Measurements from ENCODE around the gene EDN3.

EDN3 gene

GRCh38 chr20:59300333-59301081 is at the start of gene EDN3:
Gene EDN3, plus strand, starts transcription at chr20:59300611. Its CDS starts 202 bp downstream, at chr20:59300813.
- DNase-seq (ENCODE audit: low read depth), result no peak

- no peak for DNase-seq (ENCODE audit: low read depth)
Measured at GRCh38 chr20:59253325-59253724, 47.1 kb upstream of the EDN3 start.

- DNase-seq (ENCODE audit: low read depth), result no peak
Measured at GRCh38 chr20:59253779-59254319, 46.6 kb upstream of the EDN3 start.

GRCh38 chr20:59255256-59255655 is 45.2 kb upstream of the EDN3 start:
- no peak for DNase-seq (ENCODE audit: low read depth)

- no peak for DNase-seq (ENCODE audit: low read depth)
Measured at GRCh38 chr20:59258221-59258621, 42.2 kb upstream of the EDN3 start.

- no peak for DNase-seq (ENCODE audit: low read depth)
Measured at GRCh38 chr20:59259946-59260345, 40.5 kb upstream of the EDN3 start.

- DNase-seq (ENCODE audit: low read depth), result no peak
Measured at GRCh38 chr20:59265298-59265697, 35.1 kb upstream of the EDN3 start.

- no peak for DNase-seq (ENCODE audit: low read depth)
Measured at GRCh38 chr20:59268870-59269269, 31.5 kb upstream of the EDN3 start.

GRCh38 chr20:59269411-59270025 is 30.9 kb upstream of the EDN3 start:
- no peak for DNase-seq (ENCODE audit: low read depth)

- no peak for DNase-seq (ENCODE audit: low read depth)
Measured at GRCh38 chr20:59270380-59270779, 30.0 kb upstream of the EDN3 start.

GRCh38 chr20:59273739-59274357 is 26.6 kb upstream of the EDN3 start:
- DNase-seq (ENCODE audit: low read depth), result no peak

GRCh38 chr20:59276938-59277337 is 23.5 kb upstream of the EDN3 start:
- no peak for DNase-seq (ENCODE audit: low read depth)

- DNase-seq (ENCODE audit: low read depth), result no peak
Measured at GRCh38 chr20:59284470-59284869, 15.9 kb upstream of the EDN3 start.

- no peak for DNase-seq (ENCODE audit: low read depth)
Measured at GRCh38 chr20:59289994-59290393, 10.4 kb upstream of the EDN3 start.

GRCh38 chr20:59291740-59292383 is 8.5 kb upstream of the EDN3 start:
- no peak for DNase-seq (ENCODE audit: low read depth)

GRCh38 chr20:59295531-59295930 is 4.9 kb upstream of the EDN3 start:
- DNase-seq (ENCODE audit: low read depth), result no peak

- DNase-seq (ENCODE audit: low read depth), result no peak
Measured at GRCh38 chr20:59297686-59298085, 2.7 kb upstream of the EDN3 start.

- DNase-seq (ENCODE audit: low read depth), result no peak
Measured at GRCh38 chr20:59299945-59300332, 472 bp upstream of the EDN3 start.

- no peak for DNase-seq (ENCODE audit: low read depth)
Measured at GRCh38 chr20:59301343-59302007, 1.1 kb downstream of the EDN3 start.

GRCh38 chr20:59305908-59306655 is 5.7 kb downstream of the EDN3 start:
- DNase-seq (ENCODE audit: low read depth), result no peak

GRCh38 chr20:59307270-59307669 is 6.9 kb downstream of the EDN3 start:
- DNase-seq (ENCODE audit: low read depth), result no peak

Data from non-pigmented ciliary epithelial cell (primary cell).